Neural cell (in vitro differentiated cells): ENCODE results near the gene IFNK. TPM values are rescaled to one million over a fixed set of nuclear protein-coding genes. Genes with fewer than 3 reads are reported as not detected.

Source experiments
- H2AFZ ChIP-seq: fragments of 200-600, 300-800 bp; sonication (generic), shearing (Covaris generic); 2 replicates; pipeline ENCODE4 v1.6.0; 2014; ENCODE audit warnings: low read depth, mild to moderate bottlenecking, antibody characterized with exemption, low read length, moderate library complexity
- H3F3A ChIP-seq: fragments of 200-600 bp; shearing (Covaris generic); 2 replicates; pipeline ENCODE4 v1.6.1; 2016; ENCODE audit warnings: mild to moderate bottlenecking, moderate library complexity, mixed read lengths, antibody characterized with exemption, low read length; ENCODE audit not compliant: insufficient read depth, poor library complexity, severe bottlenecking
- H3K27ac ChIP-seq: fragments of 200-600, 300-800 bp; sonication (generic), shearing (Covaris generic); 2 replicates; pipeline ENCODE4 v1.5.1; 2014; ENCODE audit warnings: mild to moderate bottlenecking, low read length, moderate library complexity
- H3K27me3 ChIP-seq: fragments of 300-800, 200-600 bp; sonication (generic), shearing (Covaris generic); 2 replicates; pipeline ENCODE4 v1.6.0; 2014; ENCODE audit warnings: mild to moderate bottlenecking, low read depth, low read length, moderate library complexity; ENCODE audit not compliant: insufficient read depth
- H3K36me3 ChIP-seq: fragments of 300-800, 200-600 bp; sonication (generic), shearing (Covaris generic); 2 replicates; pipeline ENCODE4 v1.5.1; 2014; ENCODE audit warnings: mild to moderate bottlenecking, antibody characterized with exemption, low read length, moderate library complexity; ENCODE audit not compliant: insufficient read depth
- H3K4me2 ChIP-seq: fragments of 300-800, 200-600 bp; sonication (generic), shearing (Covaris generic); 2 replicates; pipeline ENCODE4 v1.6.0; 2014; ENCODE audit warnings: mild to moderate bottlenecking, low read length
- H3K4me3 ChIP-seq: fragments of 300-800, 200-600 bp; sonication (generic), shearing (Covaris generic); 2 replicates; pipeline ENCODE4 v1.5.1; 2014; ENCODE audit warnings: mild to moderate bottlenecking, low read length, moderate library complexity
- H3K79me2 ChIP-seq: fragments of 200-600 bp; shearing (Covaris generic); replicated peaks from 2 replicates; pipeline ENCODE4 v1.6.0; 2014; ENCODE audit warnings: mild to moderate bottlenecking, low read length, moderate library complexity; ENCODE audit not compliant: insufficient read depth
- H3K9ac ChIP-seq: fragments of 300-800, 200-600 bp; sonication (generic), shearing (Covaris generic); 2 replicates; pipeline ENCODE4 v1.6.1; 2016; ENCODE audit warnings: mild to moderate bottlenecking, low read length, mixed read lengths
- H3K9me2 ChIP-seq: fragments of 200-600 bp; shearing (Covaris generic); 2 replicates; pipeline ENCODE4 v1.6.1; 2016; ENCODE audit warnings: mild to moderate bottlenecking, low read length, mixed read lengths; ENCODE audit not compliant: insufficient read depth
- H3K9me3 ChIP-seq: fragments of 200-600, 300-800 bp; sonication (generic), shearing (Covaris generic); 2 replicates; pipeline ENCODE4 v1.6.1; 2016; ENCODE audit warnings: mild to moderate bottlenecking, mixed run types, low read length, moderate library complexity, mixed read lengths
- H4K20me1 ChIP-seq: fragments of 200-600 bp; shearing (Covaris generic); 2 replicates; pipeline ENCODE4 v1.6.1; 2016; ENCODE audit warnings: mild to moderate bottlenecking, mixed run types; ENCODE audit not compliant: insufficient read depth
- CTCF ChIP-seq: fragments of 450-650 bp; IDR thresholded peaks from 2 replicates; pipeline ENCODE4 v1.5.1; 2014; ENCODE audit warnings: antibody characterized with exemption, mild to moderate bottlenecking, moderate library complexity; ENCODE audit not compliant: poor library complexity, severe bottlenecking
- EP300 ChIP-seq: fragments of 450-650 bp; conservative IDR thresholded peaks from 2 replicates; pipeline ENCODE4 v1.6.1; 2014; ENCODE audit warnings: antibody characterized with exemption, mild to moderate bottlenecking, moderate library complexity; ENCODE audit not compliant: poor library complexity, severe bottlenecking
- EZH2 ChIP-seq: fragments of 200-600, 300-800 bp; shearing (Covaris generic), sonication (generic); IDR thresholded peaks from 2 replicates; pipeline ENCODE4 v1.6.1; 2014; ENCODE audit warnings: antibody characterized with exemption, low read length, borderline replicate concordance, mild to moderate bottlenecking; ENCODE audit not compliant: insufficient read depth, poor library complexity, severe bottlenecking
- MXI1 ChIP-seq: fragments of 450-650 bp; conservative IDR thresholded peaks from 2 replicates; pipeline ENCODE4 v1.6.1; 2014; ENCODE audit warnings: antibody characterized with exemption, mild to moderate bottlenecking; ENCODE audit not compliant: poor library complexity, severe bottlenecking
- POLR2AphosphoS5 ChIP-seq: IDR thresholded peaks from 2 replicates; pipeline ENCODE4 v1.6.1; 2012
- RAD21 ChIP-seq: fragments of 450-650 bp; conservative IDR thresholded peaks from 2 replicates; pipeline ENCODE4 v1.6.1; 2014; ENCODE audit warnings: antibody characterized with exemption, mild to moderate bottlenecking, moderate library complexity
- REST ChIP-seq: IDR thresholded peaks from 2 replicates; pipeline ENCODE4 v1.6.1; 2012; ENCODE audit warnings: borderline replicate concordance
- SMC3 ChIP-seq: fragments of 450-650 bp; conservative IDR thresholded peaks from 2 replicates; pipeline ENCODE4 v1.6.1; 2014; ENCODE audit warnings: antibody characterized with exemption, mild to moderate bottlenecking, moderate library complexity; ENCODE audit not compliant: poor library complexity
- TAF1 ChIP-seq: IDR thresholded peaks from 2 replicates; pipeline ENCODE4 v1.6.1; 2012; ENCODE audit warnings: low read depth
- polyA plus RNA-seq: library from polyadenylated mRNA; depleted of rRNA; stranded (reverse); fragments of >200 nt; gene quantifications from 2 replicates; pipeline ENCODE4 v1.2.3, GENCODE V29; 2014

IFNK gene
- polyA plus RNA-seq, 1 donor from 2014 or later, result not detected

- H3K4me3 ChIP-seq, result no peak overlapping the region
- H3K9me3 ChIP-seq, result no peaks in the 10 kb centered on the region
- H4K20me1 ChIP-seq, result no peaks in the 10 kb centered on the region
- no peak overlapping the region for H3K4me2 ChIP-seq
- TF ChIP-seq CTCF (no peak), POLR2AphosphoS5 (no peak), REST (no peak), SMC3 (no peak)
- no peaks in the 10 kb centered on the region for H3K36me3 ChIP-seq
- no peak overlapping the region for H3K9ac ChIP-seq
- no peaks in the 10 kb centered on the region for H3K27me3 ChIP-seq
- no peak overlapping the region for H2AFZ ChIP-seq
- no peak overlapping the region for H3K27ac ChIP-seq
- H3K79me2 ChIP-seq, result peaks cover 4% of the 10 kb centered on the region
- H3F3A ChIP-seq, result no peaks in the 10 kb centered on the region
- no peaks in the 10 kb centered on the region for H3K9me2 ChIP-seq
Measured at GRCh38 chr9:27510780-27511179, 13.3 kb upstream of the IFNK start.

GRCh38 chr9:27511771-27512170 is 12.3 kb upstream of the IFNK start:
- Histone ChIP-seq H3K9me2 (no peaks in the 10 kb centered on the region), H3F3A (no peaks in the 10 kb centered on the region), H3K36me3 (no peaks in the 10 kb centered on the region), H3K9me3 (no peaks in the 10 kb centered on the region), H3K27ac (no peak overlapping the region), H3K9ac (no peak overlapping the region), H3K4me3 (no peak overlapping the region), H3K79me2 (peaks cover 4% of the 10 kb centered on the region), H3K4me2 (no peak overlapping the region), H2AFZ (no peak overlapping the region), H3K27me3 (no peaks in the 10 kb centered on the region), H4K20me1 (no peaks in the 10 kb centered on the region)
- TF ChIP-seq CTCF (no peak), EZH2 (no peak), TAF1 (no peak), RAD21 (no peak), MXI1 (no peak), POLR2AphosphoS5 (no peak), REST (no peak), SMC3 (no peak), EP300 (no peak)
